DMS153 treated with DMSO at 0.1 percent for 48 hours (cell line): ENCODE results near the gene BNC2.

ENCODE experiments used
- DNase-seq: peaks from one replicate; lab custom pipeline; 2025; ENCODE audit not compliant: unreplicated experiment; lab: John Stamatoyannopoulos, UW

The BNC2 gene

GRCh38 chr9:16611001-16611400, 259.5 kb downstream of the BNC2 start:
- no peak for DNase-seq

DNA sequence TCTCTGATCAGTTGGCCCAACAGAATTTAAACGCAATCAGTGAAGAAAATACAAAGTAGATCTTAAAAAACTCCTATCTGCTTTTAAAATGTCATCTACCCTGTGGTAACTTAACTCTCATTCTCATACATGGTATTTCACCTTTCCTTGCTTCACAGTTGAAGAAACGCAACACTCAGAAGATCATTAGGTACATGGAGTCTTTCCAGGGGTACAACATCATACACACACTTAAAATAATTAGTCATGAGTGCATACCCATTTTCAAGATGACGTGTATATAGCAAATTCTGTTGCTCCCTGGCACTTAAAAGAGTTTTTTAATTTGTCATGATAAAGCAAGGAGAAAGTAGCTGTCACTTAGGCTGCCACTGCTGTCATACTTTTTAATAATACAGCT, 259.9 kb downstream of the BNC2 start:
- DNase-seq = no peak

GRCh38 chr9:16608906-16609305, 261.6 kb downstream of the BNC2 start:
- DNase-seq = no peak

- DNase-seq = no peak
Measured at GRCh38 chr9:16602494-16602893, 268.0 kb downstream of the BNC2 start.

DNA sequence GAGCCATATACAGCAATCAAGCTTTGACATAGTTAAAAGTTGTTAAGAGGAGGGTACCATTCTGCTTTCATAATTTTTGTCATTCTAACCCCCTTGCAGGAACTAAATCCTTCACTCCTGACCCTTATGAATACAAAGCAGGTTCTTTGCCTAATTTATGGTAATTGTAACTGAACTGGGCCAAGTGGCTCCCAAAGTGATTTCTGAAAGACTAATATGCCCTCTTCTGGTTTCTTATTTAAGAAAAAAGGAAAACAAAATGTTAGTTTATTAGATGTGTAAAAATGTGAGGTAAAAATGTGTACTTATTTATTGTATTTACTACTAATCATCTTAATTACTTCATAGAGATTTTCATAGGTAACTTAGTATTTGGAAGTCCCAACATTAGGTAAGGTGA, 268.5 kb downstream of the BNC2 start:
- DNase-seq = no peak

- no peak for DNase-seq
Measured at GRCh38 chr9:16598316-16598715, 272.2 kb downstream of the BNC2 start.

DNA sequence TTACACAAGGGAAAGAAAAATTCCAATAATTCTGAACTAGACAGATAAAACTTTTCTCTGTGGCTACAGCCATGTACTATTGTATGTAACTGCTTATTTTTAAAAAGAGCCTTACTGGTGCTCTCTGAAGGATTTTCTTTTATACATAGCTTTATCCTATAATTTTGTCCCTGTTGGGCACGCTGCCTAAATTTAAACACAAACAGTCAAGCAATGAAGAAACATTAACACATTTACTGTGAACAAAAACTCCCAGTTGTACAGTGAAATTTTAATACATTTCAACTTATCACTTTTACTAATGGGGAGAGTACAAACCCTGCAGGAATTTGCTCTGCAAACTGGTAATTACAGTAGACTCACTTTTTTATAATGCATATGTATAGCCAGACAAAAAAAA, 273.3 kb downstream of the BNC2 start:
- no peak for DNase-seq

DNA sequence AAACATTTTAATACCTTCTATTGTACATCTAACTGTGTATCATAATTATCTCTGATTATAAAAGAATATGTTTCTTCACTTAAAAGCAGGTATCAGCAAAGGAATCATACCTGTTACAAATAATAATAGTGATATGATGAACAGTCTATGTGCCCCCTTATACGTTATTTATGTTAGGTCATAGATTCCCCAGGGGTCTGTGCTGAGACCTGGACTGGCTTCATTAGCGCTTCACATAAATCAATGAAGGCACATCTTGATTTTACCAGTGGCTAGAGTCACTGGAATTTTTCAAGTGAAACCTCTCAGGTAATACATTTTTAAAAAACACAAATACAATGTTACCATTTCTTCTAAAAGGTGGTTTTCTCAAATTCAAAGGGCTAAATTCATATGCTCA, 275.2 kb downstream of the BNC2 start:
- no peak for DNase-seq

DNA sequence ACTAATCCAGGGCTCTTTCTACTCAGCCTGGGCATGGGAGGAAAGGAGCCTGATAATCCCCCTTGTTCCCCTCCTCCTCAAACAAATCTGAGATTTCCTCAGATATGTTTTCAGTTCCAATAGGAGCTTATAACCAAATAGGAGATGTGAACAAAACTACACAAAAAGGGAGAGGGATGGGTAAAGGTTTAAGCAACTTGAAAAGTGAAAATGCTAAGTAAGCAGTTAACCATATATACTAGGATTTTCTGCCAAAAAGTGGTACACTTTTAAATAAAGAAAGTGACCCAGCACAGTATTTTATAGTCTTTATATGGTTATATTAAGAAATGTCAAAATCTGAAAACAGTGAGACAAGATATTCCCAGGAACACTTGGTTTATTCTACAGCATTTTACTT, 275.7 kb downstream of the BNC2 start:
- no peak for DNase-seq

DNA sequence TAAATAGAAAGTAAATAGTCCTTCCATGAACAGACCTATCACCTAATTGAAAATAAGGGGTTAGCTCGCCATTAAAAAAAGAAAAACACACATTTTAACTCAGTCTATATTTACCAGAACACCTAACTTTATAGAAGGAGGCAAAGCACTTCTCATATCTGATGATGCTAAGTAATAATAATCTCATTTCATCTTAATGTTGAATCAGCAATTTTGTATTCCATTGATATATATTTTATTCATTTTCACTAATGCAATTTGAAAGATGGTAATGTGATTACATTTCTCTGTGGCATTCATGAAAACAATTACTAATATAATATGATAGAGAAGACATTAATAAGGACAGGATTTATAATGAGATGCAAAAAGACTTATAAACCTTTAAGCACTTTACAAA, 276.7 kb downstream of the BNC2 start:
- DNase-seq = no peak

DNA sequence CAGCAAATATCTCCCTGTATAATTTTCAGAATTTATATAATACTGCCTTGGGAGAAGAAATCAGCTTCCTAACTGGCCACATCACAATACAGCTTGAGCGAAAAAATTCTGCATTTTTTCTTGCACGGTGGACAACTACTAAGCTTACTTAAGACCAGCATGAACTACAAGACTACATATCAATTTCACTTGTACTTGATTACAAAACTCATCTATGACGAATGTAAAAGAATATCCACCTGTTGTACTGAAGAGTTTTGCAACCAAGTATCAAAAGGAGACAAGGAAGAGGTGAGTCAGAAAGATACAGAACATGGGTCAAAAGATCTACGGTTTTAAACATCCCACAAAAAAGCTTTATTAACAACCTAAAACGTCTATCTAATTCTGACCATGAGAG, 279.4 kb downstream of the BNC2 start:
- no peak for DNase-seq

- DNase-seq = no peak
Measured at GRCh38 chr9:16585591-16585990, 284.9 kb downstream of the BNC2 start.

GRCh38 chr9:16579872-16580432, 290.5 kb downstream of the BNC2 start:
- DNase-seq = no peak

DNA sequence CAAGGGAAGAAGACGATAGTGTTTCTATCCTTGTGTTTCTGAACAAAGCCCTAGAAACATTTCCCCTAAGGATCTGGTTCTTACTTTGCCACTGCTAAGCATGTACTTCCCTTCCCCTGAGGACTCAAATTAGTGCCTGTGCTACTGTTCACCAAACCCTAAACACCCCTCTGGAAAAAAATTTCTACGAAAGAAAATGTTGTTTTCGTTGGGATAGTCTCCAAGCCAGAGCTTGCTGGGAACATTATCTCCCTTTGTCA, 294.6 kb downstream of the BNC2 start:
- no peak for DNase-seq

GRCh38 chr9:16575142-16575985, 295.1 kb downstream of the BNC2 start:
- peak; percentile 2 for DNase-seq

DNA sequence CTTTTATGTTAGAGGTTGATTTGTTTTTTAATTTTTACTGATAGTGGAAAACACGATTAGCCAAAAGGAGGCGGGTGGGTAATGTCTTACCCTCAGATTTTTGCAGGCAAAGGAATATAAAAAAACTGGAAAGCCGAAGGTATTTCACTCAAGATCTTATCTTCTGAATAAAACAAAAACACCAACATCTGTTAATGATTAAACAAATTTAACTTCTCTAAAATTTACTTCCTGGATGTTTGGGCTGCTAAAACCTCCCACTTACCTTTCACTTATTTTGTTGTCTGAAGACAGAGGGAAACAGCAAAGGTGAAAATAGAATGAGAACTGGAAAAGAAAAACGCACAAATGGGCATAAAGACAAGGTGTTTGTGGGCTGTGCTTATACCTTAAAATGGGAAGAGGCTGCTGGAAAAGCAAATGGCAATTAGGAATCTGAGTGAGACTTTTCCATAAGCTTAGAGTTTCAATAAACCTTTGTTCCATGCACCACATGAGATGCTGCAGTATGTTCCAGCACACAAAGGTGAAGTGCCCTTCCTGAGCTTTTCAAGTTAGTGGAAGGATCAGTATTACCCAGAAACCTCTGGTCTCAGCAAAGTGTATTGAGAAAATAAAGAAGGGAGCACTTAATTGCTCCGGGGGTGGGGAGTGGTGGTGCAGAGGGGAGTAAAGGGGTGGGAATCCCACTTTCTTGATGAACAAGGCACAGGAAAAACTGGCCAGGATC, 298.3 kb downstream of the BNC2 start:
- no peak for DNase-seq

GRCh38 chr9:16571127-16571802, 299.2 kb downstream of the BNC2 start:
- no peak for DNase-seq

DNA sequence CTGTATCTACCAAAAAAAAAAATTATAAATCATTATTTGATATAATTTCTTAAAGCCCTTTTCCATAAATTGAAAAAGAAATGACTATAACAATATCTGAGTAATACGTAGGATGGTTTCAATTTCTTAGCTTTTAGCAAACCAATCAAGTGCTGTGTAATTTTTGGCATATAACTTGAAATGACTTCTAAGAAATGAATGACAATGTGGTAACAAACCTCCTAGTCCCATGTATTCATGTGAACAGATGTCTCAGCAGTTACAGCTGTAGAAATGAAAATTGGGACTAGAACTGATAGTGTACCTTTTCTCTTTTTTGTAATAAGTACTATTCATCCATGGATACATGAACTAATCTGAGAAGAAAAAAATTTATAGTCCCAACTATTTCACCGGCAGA, 307.0 kb downstream of the BNC2 start:
- DNase-seq = no peak

- no peak for DNase-seq
Measured at GRCh38 chr9:16561121-16561520, 309.3 kb downstream of the BNC2 start.

GRCh38 chr9:16559418-16560188, 310.9 kb downstream of the BNC2 start:
- DNase-seq = peak; percentile 12

GRCh38 chr9:16555802-16556201, 314.7 kb downstream of the BNC2 start:
- no peak for DNase-seq
